H1 (cell line): Measurements from ENCODE around the gene AGXT2. TPM values are rescaled to one million over a fixed set of nuclear protein-coding genes. Genes with fewer than 3 reads are reported as not detected.

Source experiments
- CTCF ChIA-PET: fragments of 300-600 bp; sonication (Branson Sonifier 250); formaldehyde crosslinking; loops from one replicate; lab custom pipeline; 2021; ENCODE audit not compliant: partially characterized antibody; lab: Charles Lee
- POLR2A ChIA-PET: fragments of 300-600 bp; sonication (Branson Sonifier 250); formaldehyde crosslinking; loops from one replicate; lab custom pipeline; 2021; ENCODE audit warnings: inconsistent platforms; ENCODE audit not compliant: partially characterized antibody; lab: Charles Lee
- DNase-seq, 2 experiments: peaks; one replicate each; pipeline versions ENCODE4 v3.0.0 to v3.0.0-alpha.2; 2010 to 2022; ENCODE audit warnings: low spot score in 2 of 2, low read depth in 1 of 2, mixed read lengths in 1 of 2
- FAIRE-seq: peaks from 2 replicates; lab custom pipeline; 2011; peaks lifted over from hg19 to GRCh38; lab: Jason Lieb, UNC
- H2AFZ ChIP-seq: 2 replicates; pipeline ENCODE4 v1.8.1; 2012; ENCODE audit warnings: low read length, inconsistent platforms
- H2AK5ac ChIP-seq: 2 replicates; pipeline ENCODE4 v1.6.1; 2013; ENCODE audit warnings: low read depth, low read length
- H2BK120ac ChIP-seq: replicated peaks from 2 replicates; pipeline ENCODE3; 2013; ENCODE audit warnings: low read depth, low read length, inconsistent platforms
- H2BK12ac ChIP-seq: 2 replicates; pipeline ENCODE4 v1.6.1; 2013; ENCODE audit warnings: low read depth, low read length
- H2BK15ac ChIP-seq: 2 replicates; pipeline ENCODE4 v1.6.1; 2013; ENCODE audit warnings: low read length
- H2BK20ac ChIP-seq: 2 replicates; pipeline ENCODE4 v1.6.1; 2013; ENCODE audit warnings: low read length
- H2BK5ac ChIP-seq: 2 replicates; pipeline ENCODE4 v1.6.1; 2013; ENCODE audit warnings: low read depth, low read length
- H3K14ac ChIP-seq: 2 replicates; pipeline ENCODE4 v1.6.1; 2013; ENCODE audit warnings: inconsistent platforms; ENCODE audit not compliant: insufficient read length
- H3K18ac ChIP-seq: 2 replicates; pipeline ENCODE4 v1.6.1; 2013; ENCODE audit warnings: low read length; ENCODE audit errors: extremely low read depth
- H3K23ac ChIP-seq: 2 replicates; pipeline ENCODE4 v1.6.1; 2013; ENCODE audit warnings: inconsistent platforms; ENCODE audit not compliant: insufficient read length
- H3K23me2 ChIP-seq: 2 replicates; pipeline ENCODE4 v1.6.1; 2013; ENCODE audit warnings: low read depth, low read length
- H3K27ac ChIP-seq: 2 replicates; pipeline ENCODE4 v1.6.1; 2011; ENCODE audit warnings: low read depth, low read length, inconsistent platforms
- H3K27me3 ChIP-seq, 4 experiments: replicated peaks in 1 of 4; 1 replicate in 1 of 4; 2 replicates in 3 of 4; pipeline versions ENCODE4 v1.6.1 to v1.8.1; 2011 to 2013; ENCODE audit warnings: low read length in 3 of 4, mild to moderate bottlenecking in 3 of 4, inconsistent platforms in 2 of 4, mixed read lengths in 2 of 4, moderate library complexity in 1 of 4; ENCODE audit not compliant: control insufficient read depth in 3 of 4, insufficient read depth in 3 of 4; ENCODE audit errors: extremely low read depth in 1 of 4
- H3K36me3 ChIP-seq, 4 experiments: 2 replicates each; pipeline versions ENCODE4 v1.6.1 to v1.8.1; 2011 to 2013; ENCODE audit warnings: mild to moderate bottlenecking in 4 of 4, low read length in 3 of 4, moderate library complexity in 2 of 4, control low read depth in 1 of 4, inconsistent platforms in 1 of 4; ENCODE audit not compliant: insufficient read depth in 4 of 4, control insufficient read depth in 2 of 4
- H3K4ac ChIP-seq: replicated peaks from 2 replicates; pipeline ENCODE3; 2013; ENCODE audit warnings: low read length, low read depth, mixed read lengths, inconsistent platforms; ENCODE audit not compliant: insufficient read length
- H3K4me1 ChIP-seq, 4 experiments: replicated peaks in 1 of 4; 1 replicate in 1 of 4; 2 replicates in 3 of 4; pipeline versions ENCODE4 v1.6.1 to v1.8.1; 2011 to 2013; ENCODE audit warnings: low read length in 3 of 4, inconsistent platforms in 2 of 4, mixed read lengths in 1 of 4; ENCODE audit not compliant: insufficient read depth in 4 of 4, control insufficient read depth in 3 of 4
- H3K4me2 ChIP-seq, 2 experiments: 2 replicates each; pipeline versions ENCODE4 v1.6.1 to v1.8.1; 2011 to 2013; ENCODE audit warnings: low read depth in 2 of 2, low read length in 2 of 2, control low read depth in 1 of 2, inconsistent platforms in 1 of 2, mild to moderate bottlenecking in 1 of 2; ENCODE audit not compliant: insufficient read depth in 1 of 2
- H3K4me3 ChIP-seq, 4 experiments: fragments of 200-600, 300-600 bp in 1 of 4; sonication (generic), shearing (Covaris generic), sonication (Bioruptor Twin) in 1 of 4; 2 replicates each; pipeline versions ENCODE4 v1.5.1 to v1.8.1; 2011 to 2016; ENCODE audit warnings: low read length in 4 of 4, low read depth in 3 of 4, control low read depth in 2 of 4, inconsistent platforms in 2 of 4, mild to moderate bottlenecking in 2 of 4, mixed read lengths in 1 of 4, moderate library complexity in 1 of 4; ENCODE audit not compliant: insufficient read depth in 2 of 4; ENCODE audit errors: extremely low read depth in 1 of 4
- H3K56ac ChIP-seq: replicated peaks from 2 replicates; pipeline ENCODE3; 2013; ENCODE audit warnings: low read depth, mild to moderate bottlenecking, mixed read lengths, low read length, inconsistent platforms; ENCODE audit not compliant: insufficient read length
- H3K79me1 ChIP-seq: 2 replicates; pipeline ENCODE4 v1.6.1; 2013; ENCODE audit warnings: low read depth, low read length, control low read depth
- H3K79me2 ChIP-seq, 2 experiments: 2 replicates each; pipeline versions ENCODE4 v1.6.1 to v1.8.1; 2012 to 2013; ENCODE audit warnings: low read length in 2 of 2, mild to moderate bottlenecking in 2 of 2, inconsistent platforms in 1 of 2; ENCODE audit not compliant: insufficient read depth in 2 of 2, control insufficient read depth in 1 of 2
- H3K9ac ChIP-seq, 4 experiments: replicated peaks in 1 of 4; 1 replicate in 1 of 4; 2 replicates in 3 of 4; pipeline versions ENCODE4 v1.6.1 to v1.8.1; 2011 to 2013; ENCODE audit warnings: low read depth in 3 of 4, low read length in 3 of 4, control low read depth in 2 of 4, mild to moderate bottlenecking in 2 of 4, moderate library complexity in 2 of 4, inconsistent platforms in 1 of 4; ENCODE audit errors: extremely low read depth in 1 of 4
- H3K9me3 ChIP-seq, 2 experiments: 2 replicates each; pipeline versions ENCODE4 v1.6.1 to v1.8.1; 2012 to 2013; ENCODE audit warnings: mild to moderate bottlenecking in 2 of 2, moderate library complexity in 2 of 2, control low read depth in 1 of 2, inconsistent platforms in 1 of 2, low read depth in 1 of 2, low read length in 1 of 2, mixed read lengths in 1 of 2; ENCODE audit not compliant: insufficient read depth in 2 of 2
- H4K20me1 ChIP-seq, 2 experiments: replicated peaks in 1 of 2; 2 replicates each; pipeline versions ENCODE3 to v1.8.1; 2011 to 2013; ENCODE audit warnings: inconsistent platforms in 2 of 2, low read length in 2 of 2, mild to moderate bottlenecking in 1 of 2; ENCODE audit not compliant: insufficient read depth in 2 of 2, control insufficient read depth in 1 of 2
- H4K5ac ChIP-seq: 2 replicates; pipeline ENCODE4 v1.6.1; 2013; ENCODE audit warnings: low read length, low read depth, mixed read lengths, inconsistent platforms; ENCODE audit not compliant: insufficient read length
- H4K8ac ChIP-seq: 2 replicates; pipeline ENCODE4 v1.8.0; 2013; ENCODE audit warnings: mild to moderate bottlenecking, moderate library complexity, low read length, inconsistent platforms; ENCODE audit not compliant: insufficient read depth; ENCODE audit errors: extremely low read depth
- H4K91ac ChIP-seq: replicated peaks from 2 replicates; pipeline ENCODE3; 2013; ENCODE audit warnings: low read length, mixed read lengths, inconsistent platforms; ENCODE audit not compliant: insufficient read length
- BCL11A ChIP-seq, 2 experiments: IDR thresholded peaks; one replicate each; pipeline ENCODE4 v1.6.1; 2011; ENCODE audit warnings: low read depth in 2 of 2, low read length in 2 of 2, mild to moderate bottlenecking in 2 of 2
- CHD1 ChIP-seq: IDR thresholded peaks from 2 replicates; pipeline ENCODE4 v1.6.1; 2012; ENCODE audit warnings: low read depth, low read length, improper control_type of control experiment
- GABPA ChIP-seq: IDR thresholded peaks from 2 replicates; pipeline ENCODE4 v1.6.1; 2011; ENCODE audit warnings: mild to moderate bottlenecking, low read length, moderate library complexity, borderline replicate concordance; ENCODE audit not compliant: insufficient read depth
- GTF2F1 ChIP-seq: IDR thresholded peaks from 2 replicates; pipeline ENCODE4 v1.6.1; 2012; ENCODE audit warnings: low read depth, low read length, improper control_type of control experiment, borderline replicate concordance
- JUND ChIP-seq: IDR thresholded peaks from 2 replicates; pipeline ENCODE4 v1.6.1; 2011; ENCODE audit warnings: mild to moderate bottlenecking, improper control_type of control experiment, low read length
- NANOG ChIP-seq: IDR thresholded peaks from 2 replicates; pipeline ENCODE4 v1.6.1; 2011; ENCODE audit warnings: low read length, low read depth, mild to moderate bottlenecking, inconsistent platforms; ENCODE audit not compliant: insufficient read depth, poor library complexity, severe bottlenecking
- POU5F1 ChIP-seq: IDR thresholded peaks from 2 replicates; pipeline ENCODE4 v1.6.1; 2011; ENCODE audit warnings: low read depth, mild to moderate bottlenecking, low read length, moderate library complexity
- WGBS, 2 experiments: shearing (Covaris generic) in 1 of 2; methylation state at CpG; one replicate each; pipeline versions ENCODE4 v1.1.6 to v1.1.7; 2013 to 2015; ENCODE audit warnings: low lambda C conversion rate in 2 of 2, mixed read lengths in 2 of 2, inconsistent platforms in 1 of 2, low coverage in 1 of 2, missing lambda C conversion rate in 1 of 2; ENCODE audit not compliant: insufficient replicate concordance in 2 of 2, insufficient coverage in 1 of 2, insufficient read length in 1 of 2; ENCODE audit errors: extremely low coverage in 1 of 2, missing lambda C conversion rate in 1 of 2; 5-methylcytosine and 5-hydroxymethylcytosine counted together
- polyA plus RNA-seq, 7 experiments: library from polyadenylated mRNA; depleted of rRNA in 3 of 7; stranded (reverse) in 5 of 7; unstranded in 2 of 7; fragments of >200 nt in 5 of 7; fragments of 200-250 nt in 2 of 7; gene quantifications; 1 replicate in 5 of 7; 2 replicates in 1 of 7; 4 replicates in 1 of 7; pipeline versions ENCODE4 v1.2.1 to v1.2.3, GENCODE V29; 2011 to 2013; ENCODE audit warnings: missing spikeins in 2 of 7, mixed read lengths in 2 of 7
- total RNA-seq: library from RNA; stranded (reverse); fragmentation: NEBNext Ultra II Directional; extraction: Animal tissue kit (Norgen Biotek cat#: 25700); gene quantifications from 2 replicates; pipeline ENCODE4 v1.2.1, GENCODE V29; 2021

Gene AGXT2
- total and polyA plus RNA-seq, 2 of the 8 experiments (the other 6 are each of a cell fraction or from before 2014, with no cell fraction given), result not detected

- H3K27me3 ChIP-seq, result peaks cover 0 to 1% (median 0%) of the 10 kb centered on the region in 4 experiments; a peak in 1 of 7 replicates
- no peak overlapping the region for H2BK120ac ChIP-seq
These were observed 20.2 kb upstream of the AGXT2 start for GRCh38 chr5:35067985-35068384.

More at GRCh38 chr5:35067985-35068384, 20.2 kb upstream of the AGXT2 start:
- no peak for TF ChIP-seq CHD1
- TF ChIP-seq BCL11A (IDR thresholded peaks at IDR 0.05; ENCODE audit: low read depth in 2 of 2, low read length in 2 of 2), result no peak
- TF ChIP-seq GABPA, result no peak
- no peak for TF ChIP-seq POU5F1
- no peak for TF ChIP-seq NANOG
- no peak for TF ChIP-seq GTF2F1
- no peak for TF ChIP-seq JUND
- H3K23me2 ChIP-seq, result peaks cover 2% of the 10 kb centered on the region; the same call in 1 of the 2 replicates
- H4K8ac ChIP-seq, result no peak overlapping the region
- no peak overlapping the region for H3K14ac ChIP-seq
- H3K4me1 ChIP-seq, result no peaks in the 10 kb centered on the region
- 74% methylated on average over 2 of the region's 2 CpGs; no CpG with 5 or more reads in 1 of the 2 experiments for WGBS, 2 experiments
- ChIA-PET POLR2A (no interaction called here), CTCF (interaction anchor here (1.0 to 1.3 kb wide), 2 partner anchors 64 to 112 kb away, joined by 3 to 4 read pairs; no protein-coding TSS in a partner anchor)
- no peak overlapping the region for H3K4me2 ChIP-seq
- DNase-seq, result no peak
- no peak overlapping the region for H2BK20ac ChIP-seq
- no peak overlapping the region for H3K23ac ChIP-seq
- H3K36me3 ChIP-seq, result no peaks in the 10 kb centered on the region
- H4K91ac ChIP-seq, result no peak overlapping the region
- no peak overlapping the region for H3K4me3 ChIP-seq
- no peak overlapping the region for H4K5ac ChIP-seq
- no peak overlapping the region for H2AFZ ChIP-seq
- H3K56ac ChIP-seq, result no peak overlapping the region
- no peak overlapping the region for H3K9ac ChIP-seq
- no peak overlapping the region for H3K18ac ChIP-seq
- no peaks in the 10 kb centered on the region for H4K20me1 ChIP-seq
- H2AK5ac ChIP-seq, result no peak overlapping the region
- H3K79me1 ChIP-seq, result no peaks in the 10 kb centered on the region
- H3K79me2 ChIP-seq, result no peaks in the 10 kb centered on the region
- no peak for FAIRE-seq
- no peak overlapping the region for H2BK12ac ChIP-seq
- H3K27ac ChIP-seq, result no peak overlapping the region
- no peak overlapping the region for H2BK15ac ChIP-seq
- H3K4ac ChIP-seq, result no peak overlapping the region
- H2BK5ac ChIP-seq, result no peak overlapping the region
- no peaks in the 10 kb centered on the region for H3K9me3 ChIP-seq
